ES-I3 (cell line): ENCODE measurements around the gene SPINT3.
"Not testable (repeated sequence)": the region's sequence is repeated elsewhere in the genome, so short reads cannot be mapped to it uniquely, and the experiment has no call there.

Source experiments
- H3K36me3 ChIP-seq: 2 replicates; pipeline ENCODE4 v1.6.1; 2013; ENCODE audit warnings: mild to moderate bottlenecking, low read length, control low read depth, moderate library complexity; ENCODE audit not compliant: insufficient read depth
- H3K4me1 ChIP-seq: 2 replicates; pipeline ENCODE4 v1.6.1; 2013; ENCODE audit warnings: mild to moderate bottlenecking, control low read depth, low read length; ENCODE audit not compliant: insufficient read depth
- H3K9ac ChIP-seq: 2 replicates; pipeline ENCODE4 v1.6.1; 2013; ENCODE audit warnings: low read depth, mild to moderate bottlenecking, low read length, moderate library complexity
- H3K9me3 ChIP-seq: 2 replicates; pipeline ENCODE4 v1.6.1; 2013; ENCODE audit warnings: mild to moderate bottlenecking, low read length, moderate library complexity; ENCODE audit not compliant: control insufficient read depth, insufficient read depth

Gene SPINT3

GRCh38 chr20:45485388-45485787, 30.0 kb downstream of the SPINT3 start:
- Histone ChIP-seq H3K4me1 (peaks cover 17% of the 10 kb centered on the region), H3K9ac (no peak overlapping the region), H3K9me3 (no peaks in the 10 kb centered on the region)

GRCh38 chr20:45484676-45485075, 30.7 kb downstream of the SPINT3 start:
- no peak overlapping the region for H3K9ac ChIP-seq

More at GRCh38 chr20:45485388-45485787, 30.0 kb downstream of the SPINT3 start:
- no peaks in the 10 kb centered on the region; the same call in 1 of the 2 replicates for H3K36me3 ChIP-seq

GRCh38 chr20:45479822-45480221, 35.6 kb downstream of the SPINT3 start:
- Histone ChIP-seq H3K9ac (no peak overlapping the region), H3K9me3 (no peaks in the 10 kb centered on the region; the same call in 1 of the 2 replicates)

More at GRCh38 chr20:45484676-45485075, 30.7 kb downstream of the SPINT3 start:
- Histone ChIP-seq H3K4me1 (peaks cover 17% of the 10 kb centered on the region), H3K36me3 (no peaks in the 10 kb centered on the region; the same call in 1 of the 2 replicates), H3K9me3 (no peaks in the 10 kb centered on the region)

GRCh38 chr20:45477530-45478148, 37.8 kb downstream of the SPINT3 start:
- H3K36me3 ChIP-seq, H3K9ac ChIP-seq, H3K9me3 ChIP-seq, H3K4me1 ChIP-seq: not testable (repeated sequence)

More at GRCh38 chr20:45479822-45480221, 35.6 kb downstream of the SPINT3 start:
- peaks cover under 1% of the 10 kb centered on the region; the same call in 1 of the 2 replicates for H3K4me1 ChIP-seq
- H3K36me3 ChIP-seq = peaks cover 3% of the 10 kb centered on the region

GRCh38 chr20:45472286-45472685, 43.1 kb downstream of the SPINT3 start:
- not testable (repeated sequence) for H3K9ac ChIP-seq, H3K36me3 ChIP-seq, H3K9me3 ChIP-seq
- H3K4me1 ChIP-seq = peaks cover 19% of the 10 kb centered on the region

- H3K9me3 ChIP-seq = no peaks in the 10 kb centered on the region
- H3K9ac ChIP-seq = peak overlapping the region; percentile 87
These were observed 44.5 kb downstream of the SPINT3 start for GRCh38 chr20:45470937-45471336.

GRCh38 chr20:45470262-45470931, 45.0 kb downstream of the SPINT3 start:
- peaks cover 19% of the 10 kb centered on the region for H3K4me1 ChIP-seq
- H3K9ac ChIP-seq = peak overlapping the region; percentile 87
- no peaks in the 10 kb centered on the region for H3K36me3 ChIP-seq
- H3K9me3 ChIP-seq = no peaks in the 10 kb centered on the region

More at GRCh38 chr20:45470937-45471336, 44.5 kb downstream of the SPINT3 start:
- Histone ChIP-seq H3K36me3 (no peaks in the 10 kb centered on the region), H3K4me1 (peaks cover 19% of the 10 kb centered on the region)

GRCh38 chr20:45469336-45470261, 45.8 kb downstream of the SPINT3 start, which contains the start of gene WFDC2:
WFDC2 (plus strand) TSS chr20:45469753; CDS start chr20:45469782, 29 bp downstream.
- peak within 1 kb of the TSS; percentile 87 for H3K9ac ChIP-seq

GRCh38 chr20:45467861-45468260, 47.6 kb downstream of the SPINT3 start:
- Histone ChIP-seq H3K4me1 (peaks cover 19% of the 10 kb centered on the region), H3K9ac (no peak overlapping the region), H3K36me3 (no peaks in the 10 kb centered on the region), H3K9me3 (no peaks in the 10 kb centered on the region)

More at GRCh38 chr20:45469336-45470261, 45.8 kb downstream of the SPINT3 start, which contains the start of gene WFDC2:
- no peaks in the 10 kb centered on the region for H3K36me3 ChIP-seq
- H3K9me3 ChIP-seq = no peaks in the 10 kb centered on the region
- H3K4me1 ChIP-seq = peaks cover 19% of the 10 kb centered on the region

GRCh38 chr20:45467172-45467571, 48.2 kb downstream of the SPINT3 start:
- Histone ChIP-seq H3K4me1 (peaks cover 19% of the 10 kb centered on the region), H3K9ac (no peak overlapping the region), H3K9me3 (no peaks in the 10 kb centered on the region), H3K36me3 (no peaks in the 10 kb centered on the region)

- no peaks in the 10 kb centered on the region for H3K36me3 ChIP-seq
- peaks cover 13% of the 10 kb centered on the region for H3K4me1 ChIP-seq
- H3K9ac ChIP-seq = no peak overlapping the region
These were observed 49.7 kb downstream of the SPINT3 start for GRCh38 chr20:45465491-45466266.

GRCh38 chr20:45463709-45464108, 51.7 kb downstream of the SPINT3 start:
- Histone ChIP-seq H3K36me3 (no peaks in the 10 kb centered on the region), H3K4me1 (peaks cover 9% of the 10 kb centered on the region), H3K9me3 (no peaks in the 10 kb centered on the region), H3K9ac (no peak overlapping the region)

More at GRCh38 chr20:45465491-45466266, 49.7 kb downstream of the SPINT3 start:
- H3K9me3 ChIP-seq = no peaks in the 10 kb centered on the region

GRCh38 chr20:45462711-45463509, 52.5 kb downstream of the SPINT3 start:
- Histone ChIP-seq H3K9me3 (no peaks in the 10 kb centered on the region), H3K36me3 (no peaks in the 10 kb centered on the region), H3K4me1 (peaks cover under 1% of the 10 kb centered on the region; the same call in 1 of the 2 replicates), H3K9ac (no peak overlapping the region)
